ENCODE data around the gene GPR132. TPM values are rescaled to one million over a fixed set of nuclear protein-coding genes. Genes with fewer than 3 reads are reported as not detected.
"Not testable (repeated sequence)": the region's sequence is repeated elsewhere in the genome, so short reads cannot be mapped to it uniquely, and the experiment has no call there.

The GPR132 gene
- total and polyA plus RNA-seq, 10 donors, result 5.0 to 33.7 (median 21.5) TPM

DNA sequence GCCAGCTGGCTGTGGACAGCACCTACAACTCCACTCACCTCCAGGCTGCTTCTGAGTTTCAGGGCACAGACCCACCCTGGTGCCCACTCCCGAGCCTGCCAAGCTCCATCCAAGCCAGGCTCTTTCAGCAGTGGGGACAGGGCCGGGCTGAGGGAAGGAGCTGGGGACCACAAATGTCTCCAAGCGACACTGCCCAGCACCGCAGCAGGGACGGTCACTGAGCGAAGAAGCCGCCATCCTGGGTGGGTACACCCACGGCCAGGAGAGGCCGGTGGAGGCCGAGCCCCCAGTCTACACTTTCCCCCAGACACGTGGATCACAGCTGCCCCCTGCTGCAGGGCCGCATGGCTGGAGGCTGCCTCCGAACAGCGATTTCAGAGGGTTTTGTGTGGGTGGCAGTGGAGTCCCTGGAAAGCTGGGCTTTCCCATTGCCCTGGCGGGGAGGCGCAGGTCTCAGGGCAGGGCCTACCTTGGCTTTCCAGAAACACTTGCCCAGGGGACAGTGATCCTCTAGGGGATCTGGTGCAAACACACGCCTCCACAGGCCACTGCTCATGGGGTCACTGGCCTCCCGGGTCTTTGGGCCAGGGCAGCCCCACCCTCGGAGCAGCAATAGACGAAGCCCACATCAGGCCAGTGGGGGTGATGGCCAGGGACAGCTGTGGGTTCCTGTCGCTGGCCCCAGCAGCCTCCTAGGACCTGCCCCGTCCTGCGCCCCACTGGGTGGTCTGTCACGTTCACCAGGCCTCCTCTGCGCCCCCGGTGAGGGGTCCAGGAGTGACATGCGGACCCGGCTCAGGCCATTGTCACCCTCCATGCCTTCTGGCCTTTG lies 1.2 kb upstream of the GPR132 start:
- peak overlapping the region in 5 of 8 donors; percentile 36 to 74 (median 52) for H3K4me3 ChIP-seq
- intact Hi-C loops (cut with DNase I; ENCODE audit: low total_unique reads), result no loop called here
- no peaks in the 10 kb centered on the region for H3K27me3 ChIP-seq (replicated peaks in 1 of 7)
- TF ChIP-seq POLR2AphosphoS5 (IDR thresholded peaks at IDR 0.05) (no peak), CTCF (IDR thresholded peaks at IDR 0.05 in 8 of 11, conservative IDR thresholded peaks at IDR 0.05 in 3 of 11) (no peak), POLR2A (IDR thresholded peaks at IDR 0.05) (no peak)
- 79 to 88% (median 81%) methylated on average over 13 to 28 of the region's 28 CpGs for WGBS, 5 donors
- peaks cover 53 to 100% (median 93%) of the 10 kb centered on the region in 6 donors for H3K4me1 ChIP-seq
- H3K36me3 ChIP-seq, result no peaks in the 10 kb centered on the region
- peak overlapping the region; percentile 82 to 97 (median 94) for H3K27ac ChIP-seq
- DNase-seq, result peak; percentile 85
- H3K9me3 ChIP-seq, result no peaks in the 10 kb centered on the region

- no peak for TF ChIP-seq CTCF (IDR thresholded peaks at IDR 0.05 in 8 of 11, conservative IDR thresholded peaks at IDR 0.05 in 3 of 11)
- Histone ChIP-seq H3K4me1 (peaks cover 65 to 100% (median 94%) of the 10 kb centered on the region in 6 donors), H3K36me3 (no peaks in the 10 kb centered on the region), H3K4me3 (peak overlapping the region; percentile 36 to 74 (median 46)), H3K9me3 (no peaks in the 10 kb centered on the region), H3K27me3 (replicated peaks in 1 of 7) (no peaks in the 10 kb centered on the region), H3K27ac (peak overlapping the region; percentile 82 to 97 (median 94))
- intact Hi-C loops (cut with DNase I; ENCODE audit: low total_unique reads), result no loop called here
- peak; percentile 92 for DNase-seq
- 20 to 71% (median 31%) methylated on average over 1 to 12 of the region's 12 CpGs for WGBS, 5 donors
These were observed 498 bp downstream of the GPR132 start for GRCh38 chr14:105064721-105065143.

DNA sequence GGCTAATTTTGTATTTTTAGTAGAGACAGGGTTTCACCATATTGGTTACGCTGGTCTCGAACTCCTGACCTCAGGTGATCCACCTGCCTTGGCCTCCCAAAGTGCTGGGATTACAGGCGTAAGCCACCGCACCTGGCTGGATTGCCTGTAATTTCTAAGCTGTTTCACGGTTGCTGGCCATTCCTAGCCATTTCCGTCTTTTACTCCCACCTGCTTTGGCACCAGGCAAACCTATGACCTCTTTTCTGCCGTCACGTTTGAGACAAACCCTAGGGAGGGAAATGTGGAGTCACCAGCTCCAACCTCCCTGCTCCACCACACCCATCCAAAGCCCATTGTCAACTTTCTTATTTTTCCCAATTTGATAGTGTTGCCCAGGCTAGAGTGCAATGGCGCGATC lies 1.2 kb downstream of the GPR132 start:
- peak overlapping the region; percentile 82 to 97 (median 94) for H3K27ac ChIP-seq

GRCh38 chr14:105063506-105063905 lies 1.7 kb downstream of the GPR132 start:
- DNase-seq, result peak; percentile 79
- H3K27me3 ChIP-seq (replicated peaks in 1 of 7); intact Hi-C loops (cut with DNase I; ENCODE audit: low total_unique reads); H3K9me3 ChIP-seq; H3K36me3 ChIP-seq: not testable (repeated sequence)
- H3K4me1 ChIP-seq, result peaks cover 68 to 100% (median 93%) of the 10 kb centered on the region in 6 donors
- peak overlapping the region in 5 of 8 donors; percentile 46 to 74 (median 52) for H3K4me3 ChIP-seq
- H3K27ac ChIP-seq, result peak overlapping the region; percentile 82 to 97 (median 94)
- 42 to 56% (median 54%) methylated on average over 10 of the region's 10 CpGs for WGBS, 5 donors

More for the DNA sequence above, 1.2 kb downstream of the GPR132 start:
- intact Hi-C loops (cut with DNase I; ENCODE audit: low total_unique reads), result no loop called here
- 69 to 85% (median 76%) methylated on average over 10 of the region's 10 CpGs for WGBS, 5 donors
- Histone ChIP-seq H3K4me1 (peaks cover 68 to 100% (median 94%) of the 10 kb centered on the region in 6 donors), H3K9me3 (no peaks in the 10 kb centered on the region), H3K4me3 (peak overlapping the region in 7 of 8 donors; percentile 36 to 74 (median 47)), H3K27me3 (replicated peaks in 1 of 7) (no peaks in the 10 kb centered on the region), H3K36me3 (peaks cover 0 to 1% (median 0%) of the 10 kb centered on the region in 6 donors)
- DNase-seq, result no peak
- TF ChIP-seq POLR2AphosphoS5 (IDR thresholded peaks at IDR 0.05) (no peak), CTCF (IDR thresholded peaks at IDR 0.05 in 8 of 11, conservative IDR thresholded peaks at IDR 0.05 in 3 of 11) (no peak), POLR2A (IDR thresholded peaks at IDR 0.05) (no peak)
